ENCODE measurements around the gene SH3PXD2B. TPM values are rescaled to one million over a fixed set of nuclear protein-coding genes. Genes with fewer than 3 reads are reported as not detected.

SH3PXD2B gene
- total and polyA plus RNA-seq, 2 experiments from 2014 or later: 15.2 to 19.8 TPM

GRCh38 chr5:172448999-172449398 is 5.3 kb downstream of the SH3PXD2B start:
- H3K4me3 ChIP-seq: no peak overlapping the region
- TF ChIP-seq EZH2phosphoT487 (IDR thresholded peaks at IDR 0.05; ENCODE audit: insufficient read depth, low read depth) (no peak), EZH2 (IDR thresholded peaks at IDR 0.05; ENCODE audit: insufficient read depth, poor library complexity, severe bottlenecking) (no peak)
- H3K4me1 ChIP-seq (ENCODE audit: insufficient read depth): peaks cover 30% of the 10 kb centered on the region
- H3K79me2 ChIP-seq (ENCODE audit: insufficient read depth): peaks cover 90% of the 10 kb centered on the region
- DNase-seq: no peak
- no peak overlapping the region for H2AFZ ChIP-seq
- no peak overlapping the region for H3K9ac ChIP-seq
- H3K27ac ChIP-seq: no peak overlapping the region
- 63 to 72% methylated on average over 5 of the region's 5 CpGs for WGBS, 2 experiments (ENCODE audit: low coverage in 1 of 2, low lambda C conversion rate in 2 of 2, missing lambda C conversion rate in 2 of 2)
- H3F3A ChIP-seq (ENCODE audit: insufficient read depth): peaks cover 38% of the 10 kb centered on the region
- no peak overlapping the region for H3K4me2 ChIP-seq (ENCODE audit: unreplicated experiment)
- H3K36me3 ChIP-seq (ENCODE audit: low read depth): no peaks in the 10 kb centered on the region
- H3K9me2 ChIP-seq (ENCODE audit: insufficient read depth): no peaks in the 10 kb centered on the region
- in situ Hi-C loops (cut with MboI): no loop called here
- no peaks in the 10 kb centered on the region for H4K20me1 ChIP-seq (ENCODE audit: insufficient read depth)
- no peaks in the 10 kb centered on the region for H3K27me3 ChIP-seq (replicated peaks; ENCODE audit: insufficient read depth)
- no peaks in the 10 kb centered on the region for H3K9me3 ChIP-seq (ENCODE audit: low read depth)

- Histone ChIP-seq H3K4me1 (ENCODE audit: insufficient read depth) (peaks cover 41% of the 10 kb centered on the region), H3K9me3 (ENCODE audit: low read depth) (no peaks in the 10 kb centered on the region), H2AFZ (no peak overlapping the region), H3K27ac (no peak overlapping the region), H4K20me1 (ENCODE audit: insufficient read depth) (no peaks in the 10 kb centered on the region), H3K4me2 (ENCODE audit: unreplicated experiment) (no peak overlapping the region), H3K36me3 (ENCODE audit: low read depth) (no peaks in the 10 kb centered on the region), H3K79me2 (ENCODE audit: insufficient read depth) (peaks cover 93% of the 10 kb centered on the region), H3K4me3 (no peak overlapping the region), H3K9me2 (ENCODE audit: insufficient read depth) (no peaks in the 10 kb centered on the region), H3K27me3 (replicated peaks; ENCODE audit: insufficient read depth) (no peaks in the 10 kb centered on the region), H3K9ac (no peak overlapping the region), H3F3A (ENCODE audit: insufficient read depth) (peaks cover 37% of the 10 kb centered on the region)
- no peak for DNase-seq
- in situ Hi-C loops (cut with MboI): no loop called here
- TF ChIP-seq EZH2 (IDR thresholded peaks at IDR 0.05; ENCODE audit: insufficient read depth, poor library complexity, severe bottlenecking) (no peak), EZH2phosphoT487 (IDR thresholded peaks at IDR 0.05; ENCODE audit: insufficient read depth, low read depth) (no peak)
- WGBS, 2 experiments (ENCODE audit: low coverage in 1 of 2, low lambda C conversion rate in 2 of 2, missing lambda C conversion rate in 2 of 2): 93 to 94% methylated on average over 8 of the region's 8 CpGs
Measured at GRCh38 chr5:172447646-172448365, 6.5 kb downstream of the SH3PXD2B start.

- no peak overlapping the region for H3K27ac ChIP-seq
- in situ Hi-C loops (cut with MboI): no loop called here
- H3K4me2 ChIP-seq (ENCODE audit: unreplicated experiment): no peak overlapping the region
- 35 to 36% methylated on average over 16 of the region's 16 CpGs for WGBS, 2 experiments (ENCODE audit: low coverage in 1 of 2, low lambda C conversion rate in 2 of 2, missing lambda C conversion rate in 2 of 2)
- no peaks in the 10 kb centered on the region for H3K36me3 ChIP-seq (ENCODE audit: low read depth)
- H3K9me2 ChIP-seq (ENCODE audit: insufficient read depth): no peaks in the 10 kb centered on the region
- no peaks in the 10 kb centered on the region for H3K27me3 ChIP-seq (replicated peaks; ENCODE audit: insufficient read depth)
- peaks cover 37% of the 10 kb centered on the region for H3F3A ChIP-seq (ENCODE audit: insufficient read depth)
- no peaks in the 10 kb centered on the region for H3K9me3 ChIP-seq (ENCODE audit: low read depth)
- H3K9ac ChIP-seq: no peak overlapping the region
- H3K4me1 ChIP-seq (ENCODE audit: insufficient read depth): peaks cover 42% of the 10 kb centered on the region
- TF ChIP-seq EZH2 (IDR thresholded peaks at IDR 0.05; ENCODE audit: insufficient read depth, poor library complexity, severe bottlenecking) (no peak), EZH2phosphoT487 (IDR thresholded peaks at IDR 0.05; ENCODE audit: insufficient read depth, low read depth) (no peak)
- peaks cover 94% of the 10 kb centered on the region for H3K79me2 ChIP-seq (ENCODE audit: insufficient read depth)
- no peak overlapping the region for H3K4me3 ChIP-seq
- no peak overlapping the region for H2AFZ ChIP-seq
- DNase-seq: peak; percentile 18
- H4K20me1 ChIP-seq (ENCODE audit: insufficient read depth): no peaks in the 10 kb centered on the region
Measured at GRCh38 chr5:172446336-172447051, 7.8 kb downstream of the SH3PXD2B start.

GRCh38 chr5:172445866-172446265 is 8.5 kb downstream of the SH3PXD2B start:
- 62 to 65% methylated on average over 10 of the region's 10 CpGs for WGBS, 2 experiments (ENCODE audit: low coverage in 1 of 2, low lambda C conversion rate in 2 of 2, missing lambda C conversion rate in 2 of 2)
- in situ Hi-C loops (cut with MboI): no loop called here

More at GRCh38 chr5:172445866-172446265, 8.5 kb downstream of the SH3PXD2B start:
- Histone ChIP-seq H3K4me2 (ENCODE audit: unreplicated experiment) (no peak overlapping the region), H2AFZ (no peak overlapping the region), H3K4me1 (ENCODE audit: insufficient read depth) (peaks cover 40% of the 10 kb centered on the region), H3K27me3 (replicated peaks; ENCODE audit: insufficient read depth) (no peaks in the 10 kb centered on the region), H3K36me3 (ENCODE audit: low read depth) (no peaks in the 10 kb centered on the region), H3K9ac (no peak overlapping the region), H4K20me1 (ENCODE audit: insufficient read depth) (no peaks in the 10 kb centered on the region), H3F3A (ENCODE audit: insufficient read depth) (peaks cover 36% of the 10 kb centered on the region), H3K9me2 (ENCODE audit: insufficient read depth) (no peaks in the 10 kb centered on the region), H3K79me2 (ENCODE audit: insufficient read depth) (peaks cover 94% of the 10 kb centered on the region), H3K27ac (no peak overlapping the region), H3K9me3 (ENCODE audit: low read depth) (no peaks in the 10 kb centered on the region), H3K4me3 (no peak overlapping the region)
- DNase-seq: no peak
- no peak for TF ChIP-seq EZH2 (IDR thresholded peaks at IDR 0.05; ENCODE audit: insufficient read depth, poor library complexity, severe bottlenecking)
- no peak for TF ChIP-seq EZH2phosphoT487 (IDR thresholded peaks at IDR 0.05; ENCODE audit: insufficient read depth, low read depth)
